CD14-positive monocyte (primary cell): ENCODE measurements around the gene EPB41L4B. TPM values are rescaled to one million over a fixed set of nuclear protein-coding genes. Genes with fewer than 3 reads are reported as not detected.

Source experiments
- DNase-seq, 3 donors: peaks; one replicate each; pipeline ENCODE4 v3.0.0-alpha.2; 2011 to 2022
- H2AFZ ChIP-seq: 2 replicates; pipeline ENCODE4 v1.6.0; 2012; ENCODE audit warnings: mild to moderate bottlenecking, low read depth, low read length, inconsistent platforms; ENCODE audit not compliant: insufficient read depth, poor library complexity, severe bottlenecking
- H3K27ac ChIP-seq, 2 donors: 1 replicate in 1 of 2; 2 replicates in 1 of 2; pipeline ENCODE4 v1.5.1; 2012 to 2013; ENCODE audit warnings: low read length in 2 of 2, control low read depth in 1 of 2, inconsistent platforms in 1 of 2, low read depth in 1 of 2, mild to moderate bottlenecking in 1 of 2
- H3K27me3 ChIP-seq, 2 donors: one replicate each; pipeline versions ENCODE4 v1.6.0 to v1.6.1; 2011 to 2013; ENCODE audit warnings: low read length in 2 of 2; ENCODE audit not compliant: control insufficient read depth in 2 of 2, insufficient read depth in 2 of 2
- H3K36me3 ChIP-seq, 2 donors: replicated peaks in 1 of 2; 1 replicate in 1 of 2; 2 replicates in 1 of 2; pipeline versions ENCODE4 v1.5.1 to v1.6.1; 2012 to 2013; ENCODE audit warnings: low read length in 2 of 2, control low read depth in 1 of 2, inconsistent platforms in 1 of 2, mild to moderate bottlenecking in 1 of 2; ENCODE audit not compliant: insufficient read depth in 2 of 2, control insufficient read depth in 1 of 2
- H3K4me1 ChIP-seq, 2 donors: 1 replicate in 1 of 2; 2 replicates in 1 of 2; pipeline versions ENCODE4 v1.5.1 to v1.6.1; 2012 to 2013; ENCODE audit warnings: low read length in 2 of 2, control low read depth in 1 of 2, inconsistent platforms in 1 of 2, mild to moderate bottlenecking in 1 of 2, moderate library complexity in 1 of 2; ENCODE audit not compliant: insufficient read depth in 2 of 2, control insufficient read depth in 1 of 2
- H3K4me2 ChIP-seq: replicated peaks from 2 replicates; pipeline ENCODE3; 2012; ENCODE audit warnings: low read length, moderate library complexity, mild to moderate bottlenecking; ENCODE audit not compliant: poor library complexity, severe bottlenecking; ENCODE audit errors: extremely low read depth
- H3K4me3 ChIP-seq, 3 experiments: fragments of 200-600 bp in 1 of 3; sonication (generic) in 1 of 3; replicated peaks in 1 of 3; 1 replicate in 2 of 3; 2 replicates in 1 of 3; pipeline ENCODE4 v1.5.1; 2011 to 2013; ENCODE audit warnings: low read length in 3 of 3, mild to moderate bottlenecking in 3 of 3, control low read depth in 2 of 3, low read depth in 2 of 3, inconsistent platforms in 1 of 3, moderate library complexity in 1 of 3
- H3K79me2 ChIP-seq: 2 replicates; pipeline ENCODE4 v1.6.0; 2012; ENCODE audit warnings: mild to moderate bottlenecking, control low read depth, inconsistent platforms, low read length, moderate library complexity; ENCODE audit not compliant: insufficient read depth
- H3K9ac ChIP-seq: 2 replicates; pipeline ENCODE4 v1.6.0; 2017; ENCODE audit warnings: low read length, mild to moderate bottlenecking; ENCODE audit not compliant: insufficient read depth, poor library complexity, severe bottlenecking
- H3K9me3 ChIP-seq, 2 donors: replicated peaks in 1 of 2; 1 replicate in 1 of 2; 2 replicates in 1 of 2; pipeline versions ENCODE4 v1.5.1 to v1.6.1; 2012 to 2013; ENCODE audit warnings: low read length in 2 of 2, control low read depth in 1 of 2; ENCODE audit not compliant: control insufficient read depth in 1 of 2, insufficient read depth in 1 of 2
- H4K20me1 ChIP-seq: 2 replicates; pipeline ENCODE4 v1.6.0; 2012; ENCODE audit warnings: mild to moderate bottlenecking, low read length, control low read depth, moderate library complexity; ENCODE audit not compliant: insufficient read depth
- H3K27ac Mint-ChIP-seq, 7 donors: one replicate each; pipeline ENCODE4 v1.8.0; 2020; ENCODE audit warnings: mild to moderate bottlenecking in 7 of 7, mixed read lengths in 7 of 7, moderate library complexity in 6 of 7, inconsistent platforms in 2 of 7
- H3K27me3 Mint-ChIP-seq, 3 donors: one replicate each; pipeline ENCODE4 v1.8.0; 2021 to 2022; ENCODE audit warnings: low read depth in 3 of 3, mild to moderate bottlenecking in 3 of 3, mixed read lengths in 3 of 3, moderate library complexity in 3 of 3, inconsistent platforms in 1 of 3
- H3K36me3 Mint-ChIP-seq, 2 donors: one replicate each; pipeline ENCODE4 v1.8.0; 2020; ENCODE audit warnings: mixed read lengths in 2 of 2, inconsistent platforms in 1 of 2, mild to moderate bottlenecking in 1 of 2
- H3K4me1 Mint-ChIP-seq: one replicate; pipeline ENCODE4 v1.8.0; 2020; ENCODE audit warnings: mild to moderate bottlenecking, mixed read lengths
- H3K4me3 Mint-ChIP-seq, 2 donors: one replicate each; pipeline ENCODE4 v1.8.0; 2020; ENCODE audit warnings: mild to moderate bottlenecking in 2 of 2, mixed read lengths in 2 of 2, moderate library complexity in 1 of 2
- H3K9me3 Mint-ChIP-seq, 7 donors: one replicate each; pipeline ENCODE4 v1.8.0; 2020 to 2022; ENCODE audit warnings: mixed read lengths in 7 of 7, mild to moderate bottlenecking in 6 of 7, moderate library complexity in 6 of 7, inconsistent platforms in 2 of 7
- CTCF ChIP-seq: fragments of 200-600 bp; IDR thresholded peaks from one replicate; pipeline ENCODE4 v1.8.0; 2022; ENCODE audit warnings: antibody characterized with exemption, mild to moderate bottlenecking
- WGBS: methylation state at CpG from one replicate; pipeline ENCODE4 v1.1.5; 2013; ENCODE audit warnings: missing lambda C conversion rate; ENCODE audit not compliant: insufficient coverage; 5-methylcytosine and 5-hydroxymethylcytosine counted together
- intact Hi-C, 2 donors: fragments of 100-400 bp; cut with micrococcal nuclease; formaldehyde crosslinking; loops; one replicate each; pipeline versions ENCODE4 v1.15.0 to v1.15.1; 2023
- polyA plus RNA-seq, 3 donors: library from polyadenylated mRNA; depleted of rRNA in 1 of 3; unstranded in 2 of 3; stranded (reverse) in 1 of 3; fragments of 300-500 nt in 2 of 3; fragments of >200 nt in 1 of 3; fragmentation: Illumina TruSeq in 2 of 3; gene quantifications; 1 replicate in 2 of 3; 2 replicates in 1 of 3; pipeline ENCODE4 v1.2.3, GENCODE V29; 2012 to 2021

Gene EPB41L4B
- polyA plus RNA-seq, 3 donors = not detected

- Histone ChIP-seq H2AFZ (no peak overlapping the region), H3K4me1 (no peaks in the 10 kb centered on the region), H3K4me3 (no peak overlapping the region), H3K36me3 (no peaks in the 10 kb centered on the region), H3K27me3 (no peaks in the 10 kb centered on the region), H3K9me3 (no peaks in the 10 kb centered on the region), H3K4me2 (no peak overlapping the region), H3K27ac (no peak overlapping the region), H3K79me2 (no peaks in the 10 kb centered on the region), H3K9ac (no peak overlapping the region), H4K20me1 (no peaks in the 10 kb centered on the region)
- 81% methylated on average over 2 of the region's 3 CpGs for WGBS
- no peak overlapping the region for H3K4me3 Mint-ChIP-seq
- no peaks in the 10 kb centered on the region for H3K36me3 Mint-ChIP-seq
- no peak overlapping the region for H3K27ac Mint-ChIP-seq
- DNase-seq = no peak
- H3K9me3 Mint-ChIP-seq = peaks cover 0 to 5% (median 0%) of the 10 kb centered on the region in 7 donors
- no peak for TF ChIP-seq CTCF
- H3K4me1 Mint-ChIP-seq = no peaks in the 10 kb centered on the region
- peaks cover 2 to 18% (median 5%) of the 10 kb centered on the region in 3 donors for H3K27me3 Mint-ChIP-seq
- intact Hi-C loops = no loop called here
These were observed 51.8 kb downstream of the EPB41L4B start for GRCh38 chr9:109269081-109269480.

DNA sequence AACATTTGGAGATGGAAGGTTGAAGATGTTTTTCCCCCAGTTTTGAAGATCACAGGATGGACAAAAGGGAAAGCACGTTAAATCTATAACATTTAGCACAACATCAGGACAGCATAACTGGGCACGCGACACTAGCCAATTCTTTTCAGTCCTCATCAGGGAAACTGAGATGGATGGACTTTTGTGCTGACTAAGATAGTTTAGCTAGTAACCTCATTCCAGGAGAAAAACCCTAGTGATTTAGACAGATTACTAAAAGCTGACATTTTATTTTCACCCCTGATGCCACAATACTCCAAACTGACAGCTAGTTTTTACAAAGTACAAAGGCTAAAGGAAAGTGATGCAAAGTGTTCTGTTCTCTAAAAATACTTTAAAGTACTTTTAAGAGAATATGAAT lies 53.3 kb downstream of the EPB41L4B start:
- H3K27me3 Mint-ChIP-seq = peaks cover 5 to 14% (median 5%) of the 10 kb centered on the region in 3 donors
- H3K4me3 ChIP-seq = no peak overlapping the region
- H3K4me1 ChIP-seq = no peaks in the 10 kb centered on the region
- no peak overlapping the region for H3K4me2 ChIP-seq
- no peaks in the 10 kb centered on the region for H3K36me3 ChIP-seq
- no peak for DNase-seq
- H2AFZ ChIP-seq = no peak overlapping the region
- H3K27ac ChIP-seq = no peak overlapping the region
- WGBS = no CpG with 5 or more reads among the region's 3 CpGs
- no peaks in the 10 kb centered on the region for H4K20me1 ChIP-seq
- H3K9me3 ChIP-seq = no peaks in the 10 kb centered on the region
- intact Hi-C loops = no loop called here
- no peak overlapping the region for H3K9ac ChIP-seq
- peaks cover 0 to 5% (median 0%) of the 10 kb centered on the region in 7 donors for H3K9me3 Mint-ChIP-seq
- H3K4me1 Mint-ChIP-seq = no peaks in the 10 kb centered on the region
- H3K4me3 Mint-ChIP-seq = no peak overlapping the region
- H3K27ac Mint-ChIP-seq = no peak overlapping the region
- TF ChIP-seq CTCF = no peak
- H3K27me3 ChIP-seq = no peaks in the 10 kb centered on the region
- H3K36me3 Mint-ChIP-seq = no peaks in the 10 kb centered on the region
- H3K79me2 ChIP-seq = no peaks in the 10 kb centered on the region
